ENCODE measurements around the gene XYLB.

DNA sequence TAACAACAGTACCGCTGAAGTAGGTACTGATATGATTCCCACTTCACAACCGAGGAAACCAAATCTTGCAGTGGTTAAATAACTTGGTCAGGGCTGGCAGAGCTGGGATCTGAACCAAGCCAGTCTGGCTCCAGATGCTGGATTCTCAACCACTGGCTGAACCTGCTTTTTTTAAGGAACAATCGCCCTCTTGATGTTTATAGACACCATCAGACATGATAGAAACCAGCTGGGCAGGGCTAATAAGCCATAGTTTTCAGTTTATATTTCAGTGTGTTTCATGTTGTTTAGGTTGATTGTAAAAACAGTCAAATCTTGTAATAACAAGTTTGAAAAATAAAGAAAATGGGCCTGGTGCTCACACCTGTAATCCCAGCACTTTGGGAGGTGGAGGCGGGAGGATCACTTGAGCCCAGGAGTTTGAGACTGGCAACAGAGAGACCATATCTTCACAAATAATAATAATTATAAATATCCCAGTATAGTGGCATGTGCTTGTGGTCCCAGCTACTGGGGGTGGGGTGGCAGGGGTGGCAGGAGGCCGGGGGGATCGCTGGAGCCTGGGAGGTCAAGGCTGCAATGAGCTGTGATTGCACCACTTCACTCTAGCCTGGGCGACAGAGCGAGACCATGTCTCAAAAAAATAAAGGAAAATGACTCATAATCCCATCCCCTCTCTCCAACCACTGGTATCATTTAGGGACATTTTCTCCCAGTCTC is 36.7 kb downstream of the XYLB start:
- TF ChIP-seq, protein P1, sequence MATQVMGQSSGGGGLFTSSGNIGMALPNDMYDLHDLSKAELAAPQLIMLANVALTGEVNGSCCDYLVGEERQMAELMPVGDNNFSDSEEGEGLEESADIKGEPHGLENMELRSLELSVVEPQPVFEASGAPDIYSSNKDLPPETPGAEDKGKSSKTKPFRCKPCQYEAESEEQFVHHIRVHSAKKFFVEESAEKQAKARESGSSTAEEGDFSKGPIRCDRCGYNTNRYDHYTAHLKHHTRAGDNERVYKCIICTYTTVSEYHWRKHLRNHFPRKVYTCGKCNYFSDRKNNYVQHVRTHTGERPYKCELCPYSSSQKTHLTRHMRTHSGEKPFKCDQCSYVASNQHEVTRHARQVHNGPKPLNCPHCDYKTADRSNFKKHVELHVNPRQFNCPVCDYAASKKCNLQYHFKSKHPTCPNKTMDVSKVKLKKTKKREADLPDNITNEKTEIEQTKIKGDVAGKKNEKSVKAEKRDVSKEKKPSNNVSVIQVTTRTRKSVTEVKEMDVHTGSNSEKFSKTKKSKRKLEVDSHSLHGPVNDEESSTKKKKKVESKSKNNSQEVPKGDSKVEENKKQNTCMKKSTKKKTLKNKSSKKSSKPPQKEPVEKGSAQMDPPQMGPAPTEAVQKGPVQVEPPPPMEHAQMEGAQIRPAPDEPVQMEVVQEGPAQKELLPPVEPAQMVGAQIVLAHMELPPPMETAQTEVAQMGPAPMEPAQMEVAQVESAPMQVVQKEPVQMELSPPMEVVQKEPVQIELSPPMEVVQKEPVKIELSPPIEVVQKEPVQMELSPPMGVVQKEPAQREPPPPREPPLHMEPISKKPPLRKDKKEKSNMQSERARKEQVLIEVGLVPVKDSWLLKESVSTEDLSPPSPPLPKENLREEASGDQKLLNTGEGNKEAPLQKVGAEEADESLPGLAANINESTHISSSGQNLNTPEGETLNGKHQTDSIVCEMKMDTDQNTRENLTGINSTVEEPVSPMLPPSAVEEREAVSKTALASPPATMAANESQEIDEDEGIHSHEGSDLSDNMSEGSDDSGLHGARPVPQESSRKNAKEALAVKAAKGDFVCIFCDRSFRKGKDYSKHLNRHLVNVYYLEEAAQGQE (IDR thresholded peaks at IDR 0.05; ENCODE audit: borderline replicate concordance), result no peak
- no peak for TF ChIP-seq RAD21 (conservative IDR thresholded peaks at IDR 0.05)
